GM18867 (cell line): ENCODE measurements around the gene ZFHX2.

Source experiments
- ATAC-seq: cut with Tn5 transposase; IDR thresholded peaks from one replicate; pipeline ENCODE4 v1.9.1; 2021; ENCODE audit warnings: mild to moderate bottlenecking, moderate library complexity; ENCODE audit not compliant: unreplicated experiment

ZFHX2 gene

GRCh38 chr14:23481979-23482822, 69.4 kb downstream of the ZFHX2 start:
- ATAC-seq: no peak

DNA sequence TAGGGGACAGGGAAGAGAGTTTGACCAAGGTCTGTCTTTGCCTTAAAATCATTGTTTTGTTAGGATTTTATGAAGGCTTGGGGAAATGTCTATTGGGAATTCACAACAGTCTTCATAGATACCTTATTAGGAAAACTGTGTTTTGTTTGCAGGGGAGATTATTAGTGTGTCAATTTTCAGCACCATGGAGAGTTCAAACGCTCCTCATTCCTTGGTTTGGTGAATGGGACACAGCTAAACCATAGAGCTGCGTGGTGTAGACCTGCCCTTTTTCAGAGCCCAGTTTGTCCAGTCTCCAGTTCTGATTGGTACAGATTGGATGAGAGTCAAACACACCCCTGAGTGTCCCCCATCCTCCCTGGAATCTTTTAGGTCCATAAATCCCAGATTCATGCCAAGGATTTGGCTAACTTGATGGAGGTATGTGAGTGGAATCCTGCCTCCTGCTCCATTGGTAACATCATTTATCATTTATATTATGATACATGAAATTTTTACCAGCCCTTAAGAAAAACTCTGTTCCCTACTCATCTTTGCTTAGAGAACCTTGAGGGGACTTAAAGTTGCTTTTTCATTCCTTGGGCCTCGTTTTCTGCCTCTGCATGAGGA, 70.1 kb downstream of the ZFHX2 start:
- ATAC-seq: no peak

GRCh38 chr14:23478109-23478759, 73.3 kb downstream of the ZFHX2 start:
- no peak for ATAC-seq

DNA sequence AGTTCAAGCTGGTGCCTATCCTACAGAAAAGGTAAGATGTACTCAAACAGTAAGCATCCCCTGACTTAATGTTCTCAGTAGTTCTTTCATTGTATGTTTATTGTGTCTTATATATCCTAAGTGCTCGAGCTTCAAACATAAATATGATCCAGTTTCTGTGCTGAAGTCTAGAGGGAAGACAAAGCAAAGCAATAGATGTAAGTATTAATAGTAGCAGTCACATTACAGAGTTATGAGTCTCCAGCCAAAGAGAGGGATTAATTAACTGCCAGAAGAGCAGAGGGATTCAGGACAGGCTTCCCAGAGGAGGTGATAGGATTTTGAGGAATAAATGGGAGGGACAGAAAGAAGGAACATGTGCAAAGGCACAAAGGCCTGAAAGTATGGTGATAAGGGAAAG, 80.6 kb downstream of the ZFHX2 start:
- no peak for ATAC-seq
